GM18909 (cell line): ENCODE results near the gene DLST.
"Not testable (repeated sequence)": the region's sequence is repeated elsewhere in the genome, so short reads cannot be mapped to it uniquely, and the experiment has no call there.

Source experiments
- ATAC-seq: cut with Tn5 transposase; IDR thresholded peaks from one replicate; pipeline ENCODE4 v1.9.1; 2021; ENCODE audit warnings: mild to moderate bottlenecking; ENCODE audit not compliant: unreplicated experiment, poor library complexity

Gene DLST

GRCh38 chr14:74913393-74913910, 31.7 kb downstream of the DLST start:
- no peak for ATAC-seq

GRCh38 chr14:74913986-74914573, 32.4 kb downstream of the DLST start:
- no peak for ATAC-seq

- no peak for ATAC-seq
Measured at GRCh38 chr14:74915426-74915825, 33.7 kb downstream of the DLST start.

- no peak for ATAC-seq
Measured at GRCh38 chr14:74915826-74916225, 34.1 kb downstream of the DLST start.

- ATAC-seq, result no peak
Measured at GRCh38 chr14:74917178-74917543, 35.4 kb downstream of the DLST start.

GRCh38 chr14:74917646-74918081, 35.9 kb downstream of the DLST start:
- ATAC-seq, result no peak

- ATAC-seq, result no peak
Measured at GRCh38 chr14:74918380-74918779, 36.7 kb downstream of the DLST start.

- ATAC-seq, result no peak
Measured at GRCh38 chr14:74919421-74920165, 37.9 kb downstream of the DLST start.

- no peak for ATAC-seq
Measured at GRCh38 chr14:74920281-74920680, 38.6 kb downstream of the DLST start.

GRCh38 chr14:74921053-74921620, 39.4 kb downstream of the DLST start:
- no peak for ATAC-seq

GRCh38 chr14:74921987-74922751, 40.5 kb downstream of the DLST start:
- no peak for ATAC-seq

GRCh38 chr14:74922752-74923401, 41.2 kb downstream of the DLST start, which contains the start of gene RPS6KL1:
Gene RPS6KL1 (minus strand): TSS chr14:74923260. CDS start chr14:74921541, 1,719 bp downstream.
- ATAC-seq, result peak; percentile 94

- ATAC-seq, result no peak
Measured at GRCh38 chr14:74924061-74924460, 42.3 kb downstream of the DLST start.

- no peak for ATAC-seq
Measured at GRCh38 chr14:74927225-74927624, 45.5 kb downstream of the DLST start.

- ATAC-seq, result no peak
Measured at GRCh38 chr14:74929242-74929641, 47.5 kb downstream of the DLST start.

GRCh38 chr14:74931744-74932143, 50.0 kb downstream of the DLST start:
- ATAC-seq, result not testable (repeated sequence)

- no peak for ATAC-seq
Measured at GRCh38 chr14:74932401-74932901, 50.7 kb downstream of the DLST start.

GRCh38 chr14:74932936-74933335, 51.2 kb downstream of the DLST start:
- not testable (repeated sequence) for ATAC-seq

GRCh38 chr14:74934041-74934440, 52.3 kb downstream of the DLST start:
- no peak for ATAC-seq
